ENCODE data around the gene GSTO2. TPM values are rescaled to one million over a fixed set of nuclear protein-coding genes. Genes with fewer than 3 reads are reported as not detected.
A peak's percentile ranks its signal among the peaks of the same experiment; 100 is the strongest.

GSTO2 gene
- total and polyA plus RNA-seq, 12 donors: 0.25 to 1.6 (median 0.94) TPM

DNA sequence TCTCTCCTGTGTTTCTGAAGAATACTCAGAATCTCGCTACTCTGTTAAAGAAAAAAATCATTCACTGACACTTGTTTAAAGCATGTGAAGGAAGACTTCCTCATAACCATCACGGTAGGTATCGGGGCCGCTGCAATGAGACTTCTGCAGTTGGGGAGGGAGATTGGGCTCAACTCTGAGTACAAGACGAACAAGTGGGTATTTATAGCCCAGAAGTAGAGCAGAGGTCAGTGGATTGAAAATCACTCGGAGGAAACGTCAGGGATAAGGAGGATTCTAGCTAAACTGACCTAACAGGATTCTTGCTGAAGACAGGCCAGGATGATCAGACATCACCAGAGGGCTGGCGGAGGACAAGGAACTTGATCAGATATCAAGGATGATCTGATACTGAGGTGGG lies 35.9 kb downstream of the GSTO2 start:
- TF ChIP-seq, protein P1, sequence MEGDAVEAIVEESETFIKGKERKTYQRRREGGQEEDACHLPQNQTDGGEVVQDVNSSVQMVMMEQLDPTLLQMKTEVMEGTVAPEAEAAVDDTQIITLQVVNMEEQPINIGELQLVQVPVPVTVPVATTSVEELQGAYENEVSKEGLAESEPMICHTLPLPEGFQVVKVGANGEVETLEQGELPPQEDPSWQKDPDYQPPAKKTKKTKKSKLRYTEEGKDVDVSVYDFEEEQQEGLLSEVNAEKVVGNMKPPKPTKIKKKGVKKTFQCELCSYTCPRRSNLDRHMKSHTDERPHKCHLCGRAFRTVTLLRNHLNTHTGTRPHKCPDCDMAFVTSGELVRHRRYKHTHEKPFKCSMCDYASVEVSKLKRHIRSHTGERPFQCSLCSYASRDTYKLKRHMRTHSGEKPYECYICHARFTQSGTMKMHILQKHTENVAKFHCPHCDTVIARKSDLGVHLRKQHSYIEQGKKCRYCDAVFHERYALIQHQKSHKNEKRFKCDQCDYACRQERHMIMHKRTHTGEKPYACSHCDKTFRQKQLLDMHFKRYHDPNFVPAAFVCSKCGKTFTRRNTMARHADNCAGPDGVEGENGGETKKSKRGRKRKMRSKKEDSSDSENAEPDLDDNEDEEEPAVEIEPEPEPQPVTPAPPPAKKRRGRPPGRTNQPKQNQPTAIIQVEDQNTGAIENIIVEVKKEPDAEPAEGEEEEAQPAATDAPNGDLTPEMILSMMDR (IDR thresholded peaks at IDR 0.05): no peak
- DNase-seq (no peak), ATAC-seq (peak in 7 of 8 donors; percentile 11 to 34 (median 27))
- intact Hi-C loops (cut with DNase I): loop anchor here in 9 of 10 donors (1.0 to 5.0 kb wide), 6 partner anchors 32 to 46 kb away; partner anchors contain the start of gene ITPRIP (in 2 of the 9)
- 34 to 35% methylated on average over 8 of the region's 8 CpGs for WGBS, 2 donors
- peak overlapping the region; percentile 51 to 95 (median 92) for H3K27ac ChIP-seq
- H3K4me3 ChIP-seq: no peak overlapping the region
- H3K36me3 ChIP-seq: peaks cover 0 to 12% (median 0%) of the 10 kb centered on the region in 9 donors
- peaks cover 0 to 6% (median 0%) of the 10 kb centered on the region in 11 donors for H3K9me3 ChIP-seq
- peaks cover 20 to 100% (median 76%) of the 10 kb centered on the region in 9 donors for H3K4me1 ChIP-seq
- no peaks in the 10 kb centered on the region for H3K27me3 ChIP-seq

DNA sequence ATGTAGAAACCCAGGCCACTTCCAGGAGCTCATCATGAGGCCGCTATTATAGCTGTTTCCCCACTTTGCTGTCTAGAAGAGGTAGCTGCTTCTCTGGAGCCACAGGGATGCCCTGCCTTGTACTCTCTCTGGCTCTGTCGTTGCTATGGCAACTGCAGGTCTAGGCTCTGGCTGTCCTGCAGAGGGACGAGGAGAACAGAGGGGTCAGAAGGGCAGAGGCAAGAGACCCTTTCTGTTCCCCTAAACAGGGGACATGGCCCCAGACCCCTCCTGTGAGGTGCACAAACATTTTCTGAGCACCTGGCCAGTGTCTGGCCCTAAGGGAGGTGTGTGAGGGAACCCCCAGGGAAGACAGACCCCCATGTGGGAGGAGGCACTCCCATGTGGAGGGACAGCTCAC lies 37.9 kb downstream of the GSTO2 start:
- peaks cover 18 to 100% (median 76%) of the 10 kb centered on the region in 9 donors for H3K4me1 ChIP-seq
- H3K36me3 ChIP-seq: peaks cover 0 to 32% (median 0%) of the 10 kb centered on the region in 9 donors
- 71 to 72% methylated on average over 3 of the region's 3 CpGs for WGBS, 2 donors
- DNase-seq (no peak), ATAC-seq (no peak)
- H3K4me3 ChIP-seq: no peak overlapping the region
- H3K27ac ChIP-seq: peak overlapping the region in 9 of 10 donors; percentile 37 to 95 (median 87)
- TF ChIP-seq, protein P1 (IDR thresholded peaks at IDR 0.05): no peak
- H3K27me3 ChIP-seq: no peaks in the 10 kb centered on the region
- H3K9me3 ChIP-seq: peaks cover 0 to 2% (median 0%) of the 10 kb centered on the region in 11 donors
- intact Hi-C loops (cut with DNase I): loop anchor here in 4 of 10 donors (5.0 kb wide), 2 partner anchors 35 to 40 kb away; no protein-coding TSS in a partner anchor

DNA sequence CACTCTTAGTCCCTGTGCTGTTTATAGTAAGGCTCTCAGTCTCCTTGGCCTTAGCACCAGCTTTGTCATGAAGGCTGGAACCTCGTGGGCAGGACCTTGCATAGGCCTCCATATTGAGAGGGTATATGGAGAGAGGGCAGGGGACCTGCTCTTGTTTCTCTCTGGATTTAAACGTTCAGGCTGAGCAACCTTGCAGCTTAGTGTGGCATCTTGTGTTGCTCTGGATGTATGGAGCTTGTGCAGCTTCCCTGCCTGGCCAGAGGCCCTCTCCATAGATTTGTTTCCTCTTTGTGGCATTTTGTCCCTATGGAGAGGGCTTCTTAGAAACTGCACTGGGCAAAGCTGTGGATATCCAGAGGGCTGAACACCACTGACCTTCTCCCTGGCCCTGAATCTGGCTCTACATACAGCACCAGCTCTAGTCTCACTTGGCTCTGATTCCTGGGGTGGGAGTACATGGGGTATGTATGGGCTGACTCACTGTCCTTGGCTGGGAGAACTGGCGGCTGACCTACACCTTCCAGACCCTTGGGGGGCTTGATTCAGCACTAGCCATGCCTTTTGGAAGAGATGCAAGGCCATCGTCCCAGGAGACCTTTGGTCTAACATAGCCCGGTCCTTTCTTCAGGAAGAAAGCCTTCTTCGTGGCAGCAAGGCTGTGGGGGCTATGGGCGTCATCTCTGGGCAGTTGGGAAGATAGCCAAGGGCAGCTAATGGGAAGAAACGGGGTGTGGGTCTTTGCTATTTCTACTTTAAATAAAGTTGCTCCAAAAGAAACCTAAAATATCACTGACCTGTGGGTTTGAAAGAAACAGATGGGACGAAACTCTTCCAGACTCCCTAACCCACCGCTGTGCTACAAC lies 38.8 kb downstream of the GSTO2 start:
- no peak for ATAC-seq
- 62 to 67% methylated on average over 10 of the region's 10 CpGs for WGBS, 2 donors
- H3K27ac ChIP-seq: peak overlapping the region in 9 of 10 donors; percentile 37 to 95 (median 87)
- TF ChIP-seq, protein P1 (IDR thresholded peaks at IDR 0.05): no peak
- H3K4me1 ChIP-seq: peaks cover 25 to 100% (median 77%) of the 10 kb centered on the region in 9 donors
- peak in 1 of 2 donors; percentile 5 for DNase-seq
- intact Hi-C loops (cut with DNase I): loop anchor here in 4 of 10 donors (5.0 kb wide), 2 partner anchors 34 to 39 kb away; no protein-coding TSS in a partner anchor
- H3K9me3 ChIP-seq: no peaks in the 10 kb centered on the region
- no peaks in the 10 kb centered on the region for H3K27me3 ChIP-seq
- no peak overlapping the region for H3K4me3 ChIP-seq
- peaks cover 0 to 41% (median 0%) of the 10 kb centered on the region in 9 donors for H3K36me3 ChIP-seq

DNA sequence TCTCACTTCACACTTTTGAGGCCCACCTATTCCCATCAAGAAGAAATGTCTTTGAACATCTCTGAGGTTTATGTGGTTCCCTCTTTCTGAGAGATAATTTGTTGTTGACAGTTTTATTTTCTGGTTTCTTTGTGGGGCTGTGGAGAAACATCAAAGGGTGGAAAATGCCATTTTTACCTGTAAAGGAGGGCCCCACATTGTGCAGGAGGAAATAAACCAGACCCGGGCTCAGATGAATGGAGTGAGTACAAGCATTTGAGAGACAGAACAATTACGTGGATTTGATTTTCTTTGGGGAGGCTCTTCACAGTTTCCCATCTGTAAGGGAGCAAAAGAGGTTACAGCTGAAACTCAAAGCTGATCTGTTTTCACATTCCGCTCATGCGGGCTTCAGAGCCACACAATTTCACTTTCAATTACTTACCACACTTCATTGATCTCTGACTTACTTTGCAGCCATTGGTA lies 39.5 kb downstream of the GSTO2 start:
- no peak for ATAC-seq
- H3K27ac ChIP-seq: peak overlapping the region in 8 of 10 donors; percentile 8 to 95 (median 86)
- no peaks in the 10 kb centered on the region for H3K9me3 ChIP-seq
- intact Hi-C loops (cut with DNase I): loop anchor here in 4 of 10 donors (5.0 kb wide), 2 partner anchors 34 to 39 kb away; no protein-coding TSS in a partner anchor
- TF ChIP-seq, protein P1 (IDR thresholded peaks at IDR 0.05): no peak
- peaks cover 25 to 100% (median 75%) of the 10 kb centered on the region in 9 donors for H3K4me1 ChIP-seq
- H3K4me3 ChIP-seq: no peak overlapping the region
- WGBS, 2 donors: 77 to 83% methylated on average over 4 of the region's 4 CpGs
- no peaks in the 10 kb centered on the region for H3K27me3 ChIP-seq
- no peak for DNase-seq
- peaks cover 0 to 47% (median 4%) of the 10 kb centered on the region in 9 donors for H3K36me3 ChIP-seq
